GM21528 (cell line): Measurements from ENCODE around the gene NFYA.
A peak's percentile ranks its signal among the peaks of the same experiment; 100 is the strongest.

Experiments used
- ATAC-seq: cut with Tn5 transposase; IDR thresholded peaks from one replicate; pipeline ENCODE4 v1.9.1; 2021; ENCODE audit warnings: mild to moderate bottlenecking, moderate library complexity; ENCODE audit not compliant: unreplicated experiment, low FRiP score

NFYA gene

GRCh38 chr6:41072836-41073202 is at the start of gene NFYA:
TSS of gene NFYA (plus strand) at chr6:41072974. CDS start at chr6:41079090, 6,116 bp downstream.
- peak; percentile 67 for ATAC-seq

GRCh38 chr6:41023114-41023513 is 49.7 kb upstream of the NFYA start:
- no peak for ATAC-seq

- ATAC-seq: no peak
Measured at GRCh38 chr6:41025966-41026530, 46.7 kb upstream of the NFYA start.

GRCh38 chr6:41027241-41027640 is 45.5 kb upstream of the NFYA start:
- ATAC-seq: no peak

- ATAC-seq: peak; percentile 88
Measured at GRCh38 chr6:41027799-41028560, 44.8 kb upstream of the NFYA start.

GRCh38 chr6:41028561-41029412 is 44.0 kb upstream of the NFYA start:
- peak; percentile 25 for ATAC-seq

- ATAC-seq: no peak
Measured at GRCh38 chr6:41032830-41033229, 39.9 kb upstream of the NFYA start.

GRCh38 chr6:41033776-41034175 is 39.0 kb upstream of the NFYA start:
- ATAC-seq: no peak

- ATAC-seq: no peak
Measured at GRCh38 chr6:41036186-41036585, 36.6 kb upstream of the NFYA start.

- ATAC-seq: no peak
Measured at GRCh38 chr6:41036601-41037000, 36.2 kb upstream of the NFYA start.

- no peak for ATAC-seq
Measured at GRCh38 chr6:41037107-41037900, 35.5 kb upstream of the NFYA start.

- no peak for ATAC-seq
Measured at GRCh38 chr6:41038205-41038604, 34.6 kb upstream of the NFYA start.

- ATAC-seq: no peak
Measured at GRCh38 chr6:41039060-41039998, 33.4 kb upstream of the NFYA start, which contains the start of gene UNC5CL. TSS of gene UNC5CL (minus strand) at chr6:41039221. CDS start at chr6:41035074, 4,147 bp downstream.

- ATAC-seq: no peak
Measured at GRCh38 chr6:41040101-41040939, 32.5 kb upstream of the NFYA start.

- no peak for ATAC-seq
Measured at GRCh38 chr6:41040940-41041536, 31.7 kb upstream of the NFYA start.

GRCh38 chr6:41042226-41043055 is 30.3 kb upstream of the NFYA start, which contains the start of gene TSPO2:
TSS of gene TSPO2 (plus strand) at chr6:41042467. CDS start at chr6:41042986, 519 bp downstream.
- no peak for ATAC-seq

GRCh38 chr6:41043151-41043550 is 29.6 kb upstream of the NFYA start:
- no peak for ATAC-seq
